Body of pancreas (tissue), 4 donors: ENCODE results near the gene DNAH2.

Experiments
- CTCF ChIP-seq, 7 experiments: fragments of 450-650 bp in 4 of 7; fragments of 200-600 bp in 3 of 7; sonication (generic) in 3 of 7; IDR thresholded peaks; one replicate each; pipeline ENCODE4 v1.5.1; 2016 to 2019; ENCODE audit warnings: antibody characterized with exemption in 7 of 7
- POLR2A ChIP-seq, 3 donors: fragments of 450-650 bp; IDR thresholded peaks; one replicate each; pipeline ENCODE4 v1.6.1; 2016; ENCODE audit warnings: antibody characterized with exemption in 3 of 3, mild to moderate bottlenecking in 2 of 3

DNA sequence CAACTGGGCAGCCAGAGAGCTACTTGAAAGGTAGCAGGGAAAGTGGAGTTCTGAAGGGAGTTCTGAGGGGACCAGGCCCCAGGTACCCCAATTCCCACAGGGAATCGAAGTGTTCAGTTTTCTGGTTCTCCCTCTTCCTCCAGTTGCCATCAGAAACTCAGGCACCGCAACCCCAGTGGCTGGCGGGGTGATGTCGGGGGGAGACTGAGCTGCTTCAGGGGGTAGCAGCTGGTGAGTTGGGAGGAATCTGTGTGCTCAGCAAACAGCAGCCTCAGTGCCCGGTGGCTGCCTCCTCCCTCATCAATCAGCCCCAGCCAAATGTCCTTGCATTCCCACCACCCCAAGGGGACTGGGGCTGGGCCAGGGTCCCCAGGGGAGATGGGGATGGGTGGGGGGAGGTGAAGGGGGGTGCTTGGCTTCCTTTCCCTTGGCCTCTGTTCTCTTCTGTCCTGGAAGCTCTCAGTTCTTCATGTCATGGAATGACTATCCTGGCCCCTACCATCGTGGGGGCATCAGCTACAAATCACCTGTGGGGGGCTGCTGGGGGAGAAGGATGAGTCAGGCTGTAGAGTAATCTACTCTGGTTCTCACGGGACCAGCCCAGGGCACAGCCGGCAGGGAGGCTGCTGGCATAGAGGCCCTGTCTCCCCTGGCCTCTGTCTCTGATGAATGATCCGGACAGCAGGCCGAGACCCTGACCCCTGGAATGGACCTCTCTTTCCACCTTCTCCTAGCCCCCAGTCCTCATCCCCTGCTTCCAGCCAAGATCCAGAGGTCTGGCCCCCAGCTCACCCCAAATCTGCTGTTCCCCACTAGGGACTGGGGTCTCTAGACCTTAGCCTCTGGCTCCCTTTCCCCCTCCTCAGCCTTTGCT, 2.6 kb upstream of the DNAH2 start:
- TF ChIP-seq CTCF (IDR thresholded peaks at IDR 0.05): no peak
- no peak for TF ChIP-seq POLR2A (IDR thresholded peaks at IDR 0.05)
